ENCODE data around the gene FAM181B.

GRCh38 chr11:82722231-82722630, 11.4 kb downstream of the FAM181B start:
- TF ChIP-seq, protein P1, sequence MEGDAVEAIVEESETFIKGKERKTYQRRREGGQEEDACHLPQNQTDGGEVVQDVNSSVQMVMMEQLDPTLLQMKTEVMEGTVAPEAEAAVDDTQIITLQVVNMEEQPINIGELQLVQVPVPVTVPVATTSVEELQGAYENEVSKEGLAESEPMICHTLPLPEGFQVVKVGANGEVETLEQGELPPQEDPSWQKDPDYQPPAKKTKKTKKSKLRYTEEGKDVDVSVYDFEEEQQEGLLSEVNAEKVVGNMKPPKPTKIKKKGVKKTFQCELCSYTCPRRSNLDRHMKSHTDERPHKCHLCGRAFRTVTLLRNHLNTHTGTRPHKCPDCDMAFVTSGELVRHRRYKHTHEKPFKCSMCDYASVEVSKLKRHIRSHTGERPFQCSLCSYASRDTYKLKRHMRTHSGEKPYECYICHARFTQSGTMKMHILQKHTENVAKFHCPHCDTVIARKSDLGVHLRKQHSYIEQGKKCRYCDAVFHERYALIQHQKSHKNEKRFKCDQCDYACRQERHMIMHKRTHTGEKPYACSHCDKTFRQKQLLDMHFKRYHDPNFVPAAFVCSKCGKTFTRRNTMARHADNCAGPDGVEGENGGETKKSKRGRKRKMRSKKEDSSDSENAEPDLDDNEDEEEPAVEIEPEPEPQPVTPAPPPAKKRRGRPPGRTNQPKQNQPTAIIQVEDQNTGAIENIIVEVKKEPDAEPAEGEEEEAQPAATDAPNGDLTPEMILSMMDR (IDR thresholded peaks at IDR 0.05), result no peak
- TF ChIP-seq EZH2 (IDR thresholded peaks at IDR 0.05; ENCODE audit: borderline replicate concordance, insufficient read depth, low read depth, low read length, poor library complexity, severe bottlenecking), result no peak

Data from B cell (primary cell).